Measurements from ENCODE around the gene KIAA0319L.
"Not testable (repeated sequence)": the region's sequence is repeated elsewhere in the genome, so short reads cannot be mapped to it uniquely, and the experiment has no call there.

Gene KIAA0319L

GRCh38 chr1:35580949-35581388 is 23.8 kb upstream of the KIAA0319L start:
- no peak for DNase-seq (ENCODE audit: low read depth)

- DNase-seq (ENCODE audit: low read depth), result no peak
Measured at GRCh38 chr1:35577071-35577998, 20.1 kb upstream of the KIAA0319L start.

- DNase-seq (ENCODE audit: low read depth), result not testable (repeated sequence)
Measured at GRCh38 chr1:35576766-35577070, 19.5 kb upstream of the KIAA0319L start.

GRCh38 chr1:35576061-35576765 is 19.0 kb upstream of the KIAA0319L start:
- DNase-seq (ENCODE audit: low read depth), result no peak

- no peak for DNase-seq (ENCODE audit: low read depth)
Measured at GRCh38 chr1:35575416-35575958, 18.3 kb upstream of the KIAA0319L start.

GRCh38 chr1:35574655-35575415 is 17.6 kb upstream of the KIAA0319L start:
- no peak for DNase-seq (ENCODE audit: low read depth)

- no peak for DNase-seq (ENCODE audit: low read depth)
Measured at GRCh38 chr1:35574125-35574654, 17.0 kb upstream of the KIAA0319L start.

GRCh38 chr1:35573198-35574124 is 16.3 kb upstream of the KIAA0319L start, which contains the start of gene TFAP2E:
TSS of gene TFAP2E (plus strand) at chr1:35573314. CDS start at chr1:35573578, 264 bp downstream.
- no peak for DNase-seq (ENCODE audit: low read depth)

- DNase-seq (ENCODE audit: low read depth), result no peak
Measured at GRCh38 chr1:35572296-35572695, 15.1 kb upstream of the KIAA0319L start.

GRCh38 chr1:35571263-35571662 is 14.1 kb upstream of the KIAA0319L start:
- no peak for DNase-seq (ENCODE audit: low read depth)

GRCh38 chr1:35570589-35571137 is 13.5 kb upstream of the KIAA0319L start:
- no peak for DNase-seq (ENCODE audit: low read depth)

- no peak for DNase-seq (ENCODE audit: low read depth)
Measured at GRCh38 chr1:35569936-35570335, 12.7 kb upstream of the KIAA0319L start.

GRCh38 chr1:35568975-35569395 is 11.8 kb upstream of the KIAA0319L start:
- DNase-seq (ENCODE audit: low read depth), result no peak

- DNase-seq (ENCODE audit: low read depth), result no peak
Measured at GRCh38 chr1:35567947-35568558, 10.8 kb upstream of the KIAA0319L start.

- no peak for DNase-seq (ENCODE audit: low read depth)
Measured at GRCh38 chr1:35565742-35566133, 8.5 kb upstream of the KIAA0319L start.

GRCh38 chr1:35564884-35565741 is 7.9 kb upstream of the KIAA0319L start:
- DNase-seq (ENCODE audit: low read depth), result no peak

GRCh38 chr1:35564037-35564883 is 7.1 kb upstream of the KIAA0319L start:
- no peak for DNase-seq (ENCODE audit: low read depth)

- no peak for DNase-seq (ENCODE audit: low read depth)
Measured at GRCh38 chr1:35563166-35563565, 6.0 kb upstream of the KIAA0319L start.

Data from non-pigmented ciliary epithelial cell (primary cell).